HG03280 (cell line): ENCODE results near the gene FXR1.
"Not testable (repeated sequence)": the region's sequence is repeated elsewhere in the genome, so short reads cannot be mapped to it uniquely, and the experiment has no call there.

Source experiments
- ATAC-seq: cut with Tn5 transposase; IDR thresholded peaks from one replicate; pipeline ENCODE4 v1.9.1; 2021; ENCODE audit warnings: mild to moderate bottlenecking, moderate library complexity; ENCODE audit not compliant: unreplicated experiment

The FXR1 gene

GRCh38 chr3:181003469-181003868 is 91.0 kb downstream of the FXR1 start:
- not testable (repeated sequence) for ATAC-seq

- ATAC-seq: no peak
Measured at GRCh38 chr3:181006541-181006940, 94.1 kb downstream of the FXR1 start.

DNA sequence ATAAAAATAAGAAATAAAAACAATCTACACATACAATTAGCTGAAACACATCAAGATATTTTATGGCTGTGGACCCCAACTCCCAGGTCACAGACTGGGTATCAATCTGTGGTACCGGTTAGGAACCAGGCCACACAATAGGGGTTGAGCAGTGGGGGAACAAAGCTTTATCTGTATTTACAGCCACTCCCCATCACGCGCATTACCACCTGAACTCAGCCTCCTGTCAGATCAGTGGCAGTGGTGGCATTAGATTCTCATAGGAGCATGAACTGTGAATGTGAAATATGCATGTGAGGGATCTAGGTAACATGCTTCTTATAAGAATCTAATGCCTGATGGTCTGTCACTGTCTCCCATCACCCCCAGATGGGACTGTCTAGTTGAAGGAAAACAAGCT is 94.8 kb downstream of the FXR1 start:
- ATAC-seq: no peak

DNA sequence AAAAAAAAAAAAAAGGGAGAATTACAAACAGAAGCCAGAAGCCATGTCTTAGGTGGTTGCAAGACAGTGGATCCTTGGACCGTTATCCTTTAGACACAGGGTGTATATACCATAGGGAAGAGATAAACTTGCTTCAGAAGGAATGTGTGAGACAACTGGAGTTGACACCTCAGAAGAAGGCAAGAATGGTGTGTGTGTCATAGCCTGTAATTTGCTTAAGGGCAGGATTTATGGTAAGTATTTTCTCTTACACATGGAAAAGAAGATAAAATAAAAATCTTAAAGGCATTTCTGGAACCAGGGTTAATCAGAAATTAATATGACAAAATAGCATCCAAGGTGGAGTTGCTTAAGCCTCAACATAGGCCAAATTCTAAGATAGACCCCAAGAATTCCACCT is 96.3 kb downstream of the FXR1 start:
- ATAC-seq: no peak

GRCh38 chr3:181009225-181009624 is 96.8 kb downstream of the FXR1 start:
- no peak for ATAC-seq

DNA sequence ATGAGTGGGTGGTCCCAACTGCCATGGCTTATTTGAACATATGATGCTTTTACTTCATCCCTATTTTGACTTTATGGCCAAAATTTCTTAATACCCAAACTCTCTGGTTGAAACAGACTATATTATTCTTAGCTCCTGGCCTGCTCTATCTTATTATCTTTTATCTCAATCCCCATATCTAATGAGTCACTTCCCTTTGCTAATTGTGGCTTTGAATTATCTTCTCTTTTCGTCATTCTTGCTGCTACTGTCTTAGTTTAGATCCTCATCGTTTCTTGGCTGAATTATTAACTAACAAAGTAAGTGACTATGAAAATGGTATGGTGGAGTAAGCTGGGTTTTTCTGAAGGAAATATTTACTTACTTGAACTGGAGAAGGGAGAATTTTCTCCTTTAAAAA is 105.2 kb downstream of the FXR1 start:
- no peak for ATAC-seq

- ATAC-seq: no peak
Measured at GRCh38 chr3:181025204-181025603, 112.7 kb downstream of the FXR1 start.

DNA sequence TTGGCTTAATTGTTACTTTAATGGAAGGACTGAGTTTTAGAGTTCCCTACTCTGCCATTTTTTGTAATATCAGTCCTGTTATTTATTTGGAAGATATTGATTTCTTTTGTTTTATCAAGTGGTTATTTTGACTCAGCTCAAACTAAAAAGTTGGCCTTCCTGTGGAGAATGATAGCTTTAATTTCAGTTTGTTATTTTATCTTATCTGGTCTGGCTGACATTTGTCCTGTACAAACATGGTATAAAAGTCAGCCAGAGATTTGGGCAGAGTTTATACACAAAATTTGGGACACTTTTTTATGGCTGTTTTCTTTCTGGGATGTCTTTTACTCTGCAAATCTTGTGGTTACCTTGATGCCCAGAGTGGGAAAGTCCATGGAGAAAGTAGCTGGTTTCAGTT is 118.5 kb downstream of the FXR1 start:
- ATAC-seq: no peak
